HG02870 (cell line): Measurements from ENCODE around the gene MPV17L2.

Experiments used
- ATAC-seq: cut with Tn5 transposase; IDR thresholded peaks from one replicate; pipeline ENCODE4 v1.9.1; 2021; ENCODE audit warnings: mild to moderate bottlenecking, moderate library complexity; ENCODE audit not compliant: unreplicated experiment

The MPV17L2 gene

GRCh38 chr19:18214779-18215433 is 21.9 kb downstream of the MPV17L2 start:
- no peak for ATAC-seq

- ATAC-seq, result no peak
Observed at GRCh38 chr19:18216789-18217188, 23.8 kb downstream of the MPV17L2 start.

- ATAC-seq, result no peak
Observed at GRCh38 chr19:18218159-18218558, 25.1 kb downstream of the MPV17L2 start.

GRCh38 chr19:18218600-18218999 is 25.6 kb downstream of the MPV17L2 start:
- ATAC-seq, result no peak

- ATAC-seq, result no peak
Observed at GRCh38 chr19:18219911-18220631, 27.1 kb downstream of the MPV17L2 start.

- ATAC-seq, result no peak
Observed at GRCh38 chr19:18220632-18221275, 27.7 kb downstream of the MPV17L2 start.

GRCh38 chr19:18221815-18222725 is 29.1 kb downstream of the MPV17L2 start:
- no peak for ATAC-seq

- ATAC-seq, result no peak
Observed at GRCh38 chr19:18223860-18224524, 31.0 kb downstream of the MPV17L2 start.

- peak; percentile 93 for ATAC-seq
Observed at GRCh38 chr19:18224525-18225354, 31.7 kb downstream of the MPV17L2 start.

- ATAC-seq, result no peak
Observed at GRCh38 chr19:18225355-18225701, 32.3 kb downstream of the MPV17L2 start.

GRCh38 chr19:18225702-18226468 is 32.9 kb downstream of the MPV17L2 start, which contains the start of gene PDE4C:
Gene PDE4C (minus strand): TSS chr19:18226438. CDS start chr19:18226415, 23 bp downstream.
- no peak for ATAC-seq

GRCh38 chr19:18226956-18227780 is 34.1 kb downstream of the MPV17L2 start:
- ATAC-seq, result no peak

GRCh38 chr19:18227781-18228271 is 34.8 kb downstream of the MPV17L2 start:
- no peak for ATAC-seq

GRCh38 chr19:18229474-18229873 is 36.5 kb downstream of the MPV17L2 start:
- ATAC-seq, result no peak

- no peak for ATAC-seq
Observed at GRCh38 chr19:18229915-18230314, 36.9 kb downstream of the MPV17L2 start.

- no peak for ATAC-seq
Observed at GRCh38 chr19:18230941-18231734, 38.1 kb downstream of the MPV17L2 start.

- no peak for ATAC-seq
Observed at GRCh38 chr19:18231775-18232174, 38.8 kb downstream of the MPV17L2 start.
